H9 (cell line): ENCODE measurements around the gene TMEM154. TPM values are rescaled to one million over a fixed set of nuclear protein-coding genes. Genes with fewer than 3 reads are reported as not detected.

Experiments used
- DNase-seq: peaks from one replicate; pipeline ENCODE4 v3.0.0-alpha.2; 2017
- H2AFZ ChIP-seq: one replicate; pipeline ENCODE4 v1.6.1; 2013; ENCODE audit warnings: mild to moderate bottlenecking, low read length, control low read depth, moderate library complexity
- H2AK5ac ChIP-seq: 2 replicates; pipeline ENCODE4 v1.6.1; 2013; ENCODE audit warnings: low read length, control low read depth, mixed read lengths; ENCODE audit not compliant: insufficient read length
- H2BK120ac ChIP-seq: one replicate; pipeline ENCODE4 v1.6.1; 2013; ENCODE audit warnings: low read depth, mild to moderate bottlenecking, low read length, control low read depth, inconsistent platforms; ENCODE audit not compliant: poor library complexity, severe bottlenecking
- H2BK12ac ChIP-seq: 2 replicates; pipeline ENCODE4 v1.6.1; 2013; ENCODE audit warnings: low read length, control low read depth, mixed read lengths, low read depth; ENCODE audit not compliant: insufficient read length
- H2BK15ac ChIP-seq: 2 replicates; pipeline ENCODE4 v1.6.1; 2013; ENCODE audit warnings: low read depth, low read length, control low read depth
- H2BK20ac ChIP-seq: one replicate; pipeline ENCODE4 v1.6.1; 2013; ENCODE audit warnings: low read depth, mild to moderate bottlenecking, low read length, control low read depth, inconsistent platforms; ENCODE audit not compliant: poor library complexity, severe bottlenecking
- H2BK5ac ChIP-seq: 2 replicates; pipeline ENCODE4 v1.6.1; 2013; ENCODE audit warnings: low read length, control low read depth, mixed read lengths; ENCODE audit not compliant: insufficient read length
- H3K14ac ChIP-seq: 2 replicates; pipeline ENCODE4 v1.6.1; 2013; ENCODE audit warnings: low read length, control low read depth; ENCODE audit not compliant: insufficient read depth
- H3K18ac ChIP-seq: 2 replicates; pipeline ENCODE4 v1.6.1; 2013; ENCODE audit warnings: low read depth, mild to moderate bottlenecking, mixed read lengths, low read length, control low read depth; ENCODE audit not compliant: insufficient read length
- H3K23ac ChIP-seq: 2 replicates; pipeline ENCODE4 v1.6.1; 2013; ENCODE audit warnings: low read length, control low read depth, mixed read lengths, low read depth; ENCODE audit not compliant: insufficient read length
- H3K23me2 ChIP-seq: 2 replicates; pipeline ENCODE4 v1.6.1; 2013; ENCODE audit warnings: low read depth, mild to moderate bottlenecking, mixed read lengths, low read length, control low read depth; ENCODE audit not compliant: insufficient read length, poor library complexity, severe bottlenecking
- H3K27ac ChIP-seq: 2 replicates; pipeline ENCODE4 v1.5.1; 2013; ENCODE audit warnings: low read length, control low read depth, mixed read lengths, low read depth; ENCODE audit not compliant: insufficient read length
- H3K27me3 ChIP-seq: 2 replicates; pipeline ENCODE4 v1.6.1; 2013; ENCODE audit warnings: low read length, control low read depth, inconsistent platforms; ENCODE audit not compliant: insufficient read depth
- H3K4ac ChIP-seq: 2 replicates; pipeline ENCODE4 v1.6.1; 2013; ENCODE audit warnings: low read depth, mild to moderate bottlenecking, control low read depth, inconsistent platforms, low read length, moderate library complexity
- H3K4me1 ChIP-seq: 2 replicates; pipeline ENCODE4 v1.6.1; 2013; ENCODE audit warnings: low read length, control low read depth, inconsistent platforms; ENCODE audit not compliant: insufficient read depth
- H3K4me2 ChIP-seq: 2 replicates; pipeline ENCODE4 v1.6.1; 2013; ENCODE audit warnings: low read length, control low read depth, mixed read lengths; ENCODE audit not compliant: insufficient read length, insufficient read depth
- H3K56ac ChIP-seq: 2 replicates; pipeline ENCODE4 v1.6.1; 2013; ENCODE audit warnings: low read depth, mild to moderate bottlenecking, mixed read lengths, low read length, control low read depth; ENCODE audit not compliant: insufficient read length
- H3K79me1 ChIP-seq: 2 replicates; pipeline ENCODE4 v1.6.1; 2013; ENCODE audit warnings: low read depth, mild to moderate bottlenecking, moderate library complexity, low read length, control low read depth, inconsistent platforms; ENCODE audit not compliant: insufficient read depth, poor library complexity, severe bottlenecking
- H3K79me2 ChIP-seq: 2 replicates; pipeline ENCODE4 v1.6.1; 2013; ENCODE audit warnings: low read length, control low read depth, inconsistent platforms; ENCODE audit not compliant: insufficient read depth
- H3K9ac ChIP-seq: 2 replicates; pipeline ENCODE4 v1.6.1; 2013; ENCODE audit warnings: low read length, control low read depth, mixed read lengths; ENCODE audit not compliant: insufficient read length; ENCODE audit errors: extremely low read depth
- H3K9me3 ChIP-seq: one replicate; pipeline ENCODE4 v1.6.1; 2013; ENCODE audit warnings: low read depth, low read length, inconsistent platforms; ENCODE audit not compliant: control insufficient read depth
- H3T11ph ChIP-seq: one replicate; pipeline ENCODE4 v1.6.1; 2013; ENCODE audit warnings: mild to moderate bottlenecking, low read length, control low read depth, inconsistent platforms
- H4K20me1 ChIP-seq: one replicate; pipeline ENCODE4 v1.6.1; 2013; ENCODE audit not compliant: control insufficient read depth, insufficient read length, insufficient read depth
- H4K5ac ChIP-seq: 2 replicates; pipeline ENCODE4 v1.6.1; 2013; ENCODE audit warnings: low read depth, mild to moderate bottlenecking, mixed read lengths, low read length, control low read depth; ENCODE audit not compliant: insufficient read length
- H4K8ac ChIP-seq: replicated peaks from 2 replicates; pipeline ENCODE4 v1.6.1; 2013; ENCODE audit warnings: low read length, control low read depth, mixed read lengths, low read depth; ENCODE audit not compliant: insufficient read length
- H4K91ac ChIP-seq: 2 replicates; pipeline ENCODE4 v1.6.1; 2013; ENCODE audit warnings: low read depth, mild to moderate bottlenecking, moderate library complexity, mixed read lengths, low read length, control low read depth; ENCODE audit not compliant: insufficient read length
- H3K27ac Mint-ChIP-seq, 3 experiments: 2 replicates in 2 of 3; 3 replicates in 1 of 3; pipeline ENCODE4 v1.8.0; 2020 to 2021; ENCODE audit warnings: mixed read lengths in 3 of 3, mild to moderate bottlenecking in 1 of 3, moderate library complexity in 1 of 3
- H3K27me3 Mint-ChIP-seq: 2 replicates; pipeline ENCODE4 v1.8.0; 2021; ENCODE audit warnings: low read depth, mild to moderate bottlenecking, moderate library complexity, mixed read lengths
- H3K36me3 Mint-ChIP-seq, 3 experiments: 2 replicates in 2 of 3; 3 replicates in 1 of 3; pipeline ENCODE4 v1.8.0; 2020 to 2021; ENCODE audit warnings: low read depth in 3 of 3, mixed read lengths in 3 of 3; ENCODE audit not compliant: insufficient read depth in 1 of 3
- H3K4me1 Mint-ChIP-seq, 2 experiments: 2 replicates each; pipeline ENCODE4 v1.8.0; 2020; ENCODE audit warnings: mixed read lengths in 2 of 2
- H3K4me3 Mint-ChIP-seq, 2 experiments: 2 replicates in 1 of 2; 3 replicates in 1 of 2; pipeline ENCODE4 v1.8.0; 2020 to 2021; ENCODE audit warnings: mild to moderate bottlenecking in 2 of 2, mixed read lengths in 2 of 2, moderate library complexity in 1 of 2
- H3K9me3 Mint-ChIP-seq, 2 experiments: 2 replicates in 1 of 2; 3 replicates in 1 of 2; pipeline ENCODE4 v1.8.0; 2020; ENCODE audit warnings: mild to moderate bottlenecking in 2 of 2, mixed read lengths in 2 of 2, moderate library complexity in 1 of 2
- WGBS: extraction: QIAGEN DNeasy Blood & Tissue Kit; methylation state at CpG from one replicate; pipeline ENCODE4 v1.1.7; 2013; ENCODE audit warnings: missing lambda C conversion rate, low lambda C conversion rate, mixed read lengths; ENCODE audit not compliant: insufficient read length; ENCODE audit errors: extremely low coverage; 5-methylcytosine and 5-hydroxymethylcytosine counted together
- total RNA-seq: library from RNA; stranded (reverse); gene quantifications from 2 replicates; pipeline ENCODE4 v1.2.1, GENCODE V29; 2021
- TF ChIP-seq, protein P1 (sequence below): fragments of 200-600 bp; sonication (generic); conservative IDR thresholded peaks from 3 replicates; pipeline ENCODE4 v1.8.0; 2021; ENCODE audit warnings: antibody characterized with exemption, mild to moderate bottlenecking

TMEM154 gene
- total RNA-seq, 1 experiment from 2014 or later, result 1.7 TPM

DNA sequence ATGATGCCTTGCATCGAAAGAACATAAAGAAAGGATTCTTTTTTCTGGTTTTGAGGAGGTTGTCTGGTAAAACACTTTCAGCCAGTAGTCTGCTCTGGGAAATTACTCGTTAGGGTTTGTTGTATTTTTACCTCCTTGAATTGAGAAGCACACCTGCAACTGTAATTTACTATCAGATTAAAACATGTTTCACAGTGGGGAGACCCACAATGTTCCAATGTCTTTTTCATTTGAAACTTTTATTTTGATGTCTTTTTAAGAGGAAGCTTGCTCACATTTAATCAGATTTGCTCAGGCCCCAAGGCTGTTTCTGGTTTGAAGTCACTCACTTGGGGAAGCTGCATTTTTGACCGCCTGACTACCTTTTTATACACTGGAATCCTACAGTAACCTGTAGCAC, 12.0 kb downstream of the TMEM154 start:
- no peaks in the 10 kb centered on the region for H3K9me3 Mint-ChIP-seq
- no peaks in the 10 kb centered on the region for H3K79me2 ChIP-seq
- no peaks in the 10 kb centered on the region for H4K20me1 ChIP-seq
- no peak overlapping the region for H3K9ac ChIP-seq
- peaks cover 5% of the 10 kb centered on the region; the same call in 1 of the 2 replicates for H3K4me1 ChIP-seq
- TF ChIP-seq, protein P1, sequence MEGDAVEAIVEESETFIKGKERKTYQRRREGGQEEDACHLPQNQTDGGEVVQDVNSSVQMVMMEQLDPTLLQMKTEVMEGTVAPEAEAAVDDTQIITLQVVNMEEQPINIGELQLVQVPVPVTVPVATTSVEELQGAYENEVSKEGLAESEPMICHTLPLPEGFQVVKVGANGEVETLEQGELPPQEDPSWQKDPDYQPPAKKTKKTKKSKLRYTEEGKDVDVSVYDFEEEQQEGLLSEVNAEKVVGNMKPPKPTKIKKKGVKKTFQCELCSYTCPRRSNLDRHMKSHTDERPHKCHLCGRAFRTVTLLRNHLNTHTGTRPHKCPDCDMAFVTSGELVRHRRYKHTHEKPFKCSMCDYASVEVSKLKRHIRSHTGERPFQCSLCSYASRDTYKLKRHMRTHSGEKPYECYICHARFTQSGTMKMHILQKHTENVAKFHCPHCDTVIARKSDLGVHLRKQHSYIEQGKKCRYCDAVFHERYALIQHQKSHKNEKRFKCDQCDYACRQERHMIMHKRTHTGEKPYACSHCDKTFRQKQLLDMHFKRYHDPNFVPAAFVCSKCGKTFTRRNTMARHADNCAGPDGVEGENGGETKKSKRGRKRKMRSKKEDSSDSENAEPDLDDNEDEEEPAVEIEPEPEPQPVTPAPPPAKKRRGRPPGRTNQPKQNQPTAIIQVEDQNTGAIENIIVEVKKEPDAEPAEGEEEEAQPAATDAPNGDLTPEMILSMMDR, result no peak
- peaks cover 12 to 17% of the 10 kb centered on the region in 2 experiments for H3K4me1 Mint-ChIP-seq
- H3K79me1 ChIP-seq, result no peaks in the 10 kb centered on the region
- H4K8ac ChIP-seq, result no peak overlapping the region
- WGBS, result no CpG with 5 or more reads among the region's 3 CpGs
- no peak overlapping the region for H2BK5ac ChIP-seq
- no peak overlapping the region for H3K4me2 ChIP-seq
- no peak overlapping the region for H4K5ac ChIP-seq
- H3K23ac ChIP-seq, result no peak overlapping the region
- no peaks in the 10 kb centered on the region for H3K9me3 ChIP-seq
- no peak overlapping the region for H2AFZ ChIP-seq
- H3K4me3 Mint-ChIP-seq, result no peak overlapping the region
- H2BK15ac ChIP-seq, result no peak overlapping the region
- no peak overlapping the region for H4K91ac ChIP-seq
- no peak overlapping the region for H2AK5ac ChIP-seq
- H2BK120ac ChIP-seq, result no peak overlapping the region
- H3K23me2 ChIP-seq, result no peaks in the 10 kb centered on the region
- H2BK20ac ChIP-seq, result no peak overlapping the region
- H3K56ac ChIP-seq, result no peak overlapping the region
- no peak overlapping the region for H3K4ac ChIP-seq
- no peaks in the 10 kb centered on the region for H3K27me3 ChIP-seq
- H3K18ac ChIP-seq, result no peak overlapping the region
- no peak overlapping the region for H3T11ph ChIP-seq
- no peak overlapping the region for H2BK12ac ChIP-seq
- no peak overlapping the region for H3K14ac ChIP-seq
- H3K27me3 Mint-ChIP-seq, result no peaks in the 10 kb centered on the region
- no peaks in the 10 kb centered on the region for H3K36me3 Mint-ChIP-seq
- H3K27ac Mint-ChIP-seq, result no peak overlapping the region
- H3K27ac ChIP-seq, result no peak overlapping the region
- DNase-seq, result no peak
